Activated naive CD4-positive, alpha-beta T cell treated with anti-CD3 and anti-CD28 coated beads, Interleukin-2, amount 10 ng/mL, durations not matched to agents 7 days and 5 days (primary cell): ENCODE results near the gene DACH1.

ENCODE experiments used
- CTCF ChIA-PET: fragments of 350-600 bp; sonication (Branson Sonifier 250); formaldehyde crosslinking; loops from one replicate; lab custom pipeline; 2021; ENCODE audit warnings: antibody characterized with exemption; lab: Charles Lee
- DNase-seq: peaks from one replicate; pipeline ENCODE4 v3.0.0-alpha.2; 2020
- H3K27ac Mint-ChIP-seq: one replicate; pipeline ENCODE4 v1.8.0; 2021; ENCODE audit warnings: mild to moderate bottlenecking, moderate library complexity, mixed read lengths
- H3K27me3 Mint-ChIP-seq: one replicate; pipeline ENCODE4 v1.8.0; 2021; ENCODE audit warnings: mild to moderate bottlenecking, mixed read lengths
- H3K36me3 Mint-ChIP-seq: one replicate; pipeline ENCODE4 v1.8.0; 2021; ENCODE audit warnings: mixed read lengths
- H3K4me1 Mint-ChIP-seq: one replicate; pipeline ENCODE4 v1.8.0; 2021; ENCODE audit warnings: mixed read lengths
- H3K4me3 Mint-ChIP-seq: one replicate; pipeline ENCODE4 v1.8.0; 2021; ENCODE audit warnings: mild to moderate bottlenecking, moderate library complexity, mixed read lengths
- H3K9me3 Mint-ChIP-seq: one replicate; pipeline ENCODE4 v1.8.0; 2021; ENCODE audit warnings: mixed read lengths

DACH1 gene

DNA sequence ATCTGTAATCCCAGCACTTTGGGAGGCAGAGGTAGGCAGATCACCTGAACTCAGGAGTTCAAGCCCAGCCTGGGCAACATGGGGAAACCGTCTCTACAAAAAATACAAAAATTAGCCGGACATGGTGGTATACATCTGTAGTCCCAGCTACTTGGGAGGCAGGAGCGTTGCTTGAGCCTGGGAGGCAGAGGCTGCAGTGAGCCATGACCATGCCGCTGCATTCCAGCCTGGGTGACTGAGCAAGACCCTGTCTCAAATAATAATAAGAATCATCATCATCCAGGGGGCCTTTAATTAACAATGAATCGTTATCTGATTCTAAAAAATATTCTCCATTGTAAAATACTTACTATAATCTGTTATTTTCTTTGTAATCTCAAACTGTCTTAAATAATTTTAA is 283.4 kb downstream of the DACH1 start:
- CTCF ChIA-PET = no interaction called here
- H3K4me3 Mint-ChIP-seq = no peak overlapping the region
- no peaks in the 10 kb centered on the region for H3K9me3 Mint-ChIP-seq
- no peaks in the 10 kb centered on the region for H3K27me3 Mint-ChIP-seq
- no peak for DNase-seq
- no peak overlapping the region for H3K27ac Mint-ChIP-seq
- H3K36me3 Mint-ChIP-seq = no peaks in the 10 kb centered on the region
- H3K4me1 Mint-ChIP-seq = no peaks in the 10 kb centered on the region

GRCh38 chr13:71580614-71581013 is 286.4 kb downstream of the DACH1 start:
- no peak overlapping the region for H3K27ac Mint-ChIP-seq
- no peaks in the 10 kb centered on the region for H3K36me3 Mint-ChIP-seq
- CTCF ChIA-PET = no interaction called here
- H3K9me3 Mint-ChIP-seq = no peaks in the 10 kb centered on the region
- no peak for DNase-seq
- H3K4me1 Mint-ChIP-seq = no peaks in the 10 kb centered on the region
- H3K27me3 Mint-ChIP-seq = no peaks in the 10 kb centered on the region
- no peak overlapping the region for H3K4me3 Mint-ChIP-seq

DNA sequence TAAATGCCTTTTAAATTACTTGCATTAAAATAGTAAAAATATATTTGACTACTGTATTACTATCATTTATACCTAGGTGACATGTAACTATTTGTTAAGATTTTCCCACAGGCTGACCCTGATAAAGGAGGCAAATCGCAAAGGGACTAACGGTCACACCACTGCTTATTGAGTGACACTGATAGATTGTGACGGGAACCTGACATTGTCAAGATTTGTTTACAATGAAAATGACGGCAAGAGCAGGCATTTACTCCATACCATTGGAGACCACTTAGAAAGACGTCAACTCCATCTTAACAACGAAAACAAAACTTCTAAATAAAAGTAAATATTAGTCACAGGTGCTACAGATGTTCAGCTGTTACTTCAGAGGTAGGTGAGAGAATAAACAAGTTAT is 289.0 kb downstream of the DACH1 start:
- DNase-seq = no peak
- Mint-ChIP-seq H3K9me3 (no peaks in the 10 kb centered on the region), H3K27me3 (no peaks in the 10 kb centered on the region), H3K4me3 (no peak overlapping the region), H3K27ac (no peak overlapping the region), H3K4me1 (no peaks in the 10 kb centered on the region), H3K36me3 (no peaks in the 10 kb centered on the region)
- CTCF ChIA-PET = no interaction called here

DNA sequence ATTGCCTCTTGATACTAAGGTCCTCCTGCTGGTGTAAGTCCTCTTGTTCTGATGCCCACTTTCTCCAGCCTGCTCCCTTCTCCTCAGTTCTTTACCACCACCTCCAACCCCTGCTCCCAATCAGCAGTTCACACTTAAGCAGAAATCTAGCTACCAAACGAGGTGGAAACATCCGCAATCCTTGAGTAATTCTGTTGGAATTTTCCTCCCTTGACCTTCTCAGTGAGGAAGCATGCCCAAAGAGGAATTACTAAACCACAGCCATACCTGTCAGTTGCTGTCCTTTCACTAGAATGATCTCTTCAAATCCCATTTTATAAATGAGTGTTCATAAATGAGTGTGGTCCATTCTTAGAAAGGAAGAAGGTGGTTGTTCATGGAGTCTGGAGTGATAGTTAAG is 289.9 kb downstream of the DACH1 start:
- Mint-ChIP-seq H3K27me3 (no peaks in the 10 kb centered on the region), H3K36me3 (no peaks in the 10 kb centered on the region), H3K27ac (no peak overlapping the region), H3K4me1 (no peaks in the 10 kb centered on the region), H3K4me3 (no peak overlapping the region), H3K9me3 (no peaks in the 10 kb centered on the region)
- CTCF ChIA-PET = no interaction called here
- no peak for DNase-seq

- Mint-ChIP-seq H3K27ac (no peak overlapping the region), H3K9me3 (no peaks in the 10 kb centered on the region), H3K36me3 (no peaks in the 10 kb centered on the region), H3K4me1 (no peaks in the 10 kb centered on the region), H3K4me3 (no peak overlapping the region), H3K27me3 (no peaks in the 10 kb centered on the region)
- CTCF ChIA-PET = no interaction called here
- no peak for DNase-seq
Measured at GRCh38 chr13:71576571-71576970, 290.4 kb downstream of the DACH1 start.

DNA sequence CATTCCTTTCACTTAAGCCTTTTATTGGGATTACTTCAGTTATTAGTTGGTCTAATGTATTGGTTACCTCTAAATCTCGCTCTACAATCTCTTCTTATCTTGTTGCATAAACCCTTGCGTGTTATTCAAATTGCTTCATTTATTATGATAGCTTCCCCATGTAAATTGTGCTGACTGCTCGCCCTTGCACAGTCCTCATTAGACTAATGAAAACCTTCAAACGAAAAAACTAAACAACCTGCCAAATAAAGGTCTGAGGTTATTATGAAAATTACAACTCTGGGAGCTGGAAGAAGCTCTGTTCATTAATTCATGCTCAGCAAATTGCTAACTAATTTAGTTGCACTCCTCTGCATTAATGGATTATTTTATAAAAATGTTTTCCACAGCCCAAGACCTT is 320.1 kb downstream of the DACH1 start:
- Mint-ChIP-seq H3K27ac (no peak overlapping the region), H3K9me3 (no peaks in the 10 kb centered on the region), H3K27me3 (no peaks in the 10 kb centered on the region), H3K4me1 (no peaks in the 10 kb centered on the region), H3K4me3 (no peak overlapping the region), H3K36me3 (no peaks in the 10 kb centered on the region)
- CTCF ChIA-PET = no interaction called here
- no peak for DNase-seq

DNA sequence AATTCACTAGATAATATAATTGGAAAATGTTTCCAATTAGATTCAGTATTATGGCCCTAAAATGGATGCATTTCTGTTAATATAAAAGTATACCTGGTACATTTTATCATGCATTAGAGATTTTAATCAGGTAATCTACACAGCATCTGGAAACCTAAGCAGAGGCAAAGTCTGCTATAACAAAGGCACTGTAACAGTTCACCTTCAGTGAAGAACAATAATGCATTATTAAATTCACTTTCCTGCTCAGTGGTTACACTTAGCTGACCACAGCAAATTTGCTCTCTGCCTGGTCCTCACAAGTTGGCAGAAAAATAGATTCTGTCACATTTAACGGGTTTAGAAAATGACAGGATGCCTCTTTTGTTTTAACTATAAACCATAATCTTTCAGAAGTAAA is 326.9 kb downstream of the DACH1 start:
- Mint-ChIP-seq H3K9me3 (no peaks in the 10 kb centered on the region), H3K4me1 (no peaks in the 10 kb centered on the region), H3K36me3 (no peaks in the 10 kb centered on the region), H3K4me3 (no peak overlapping the region), H3K27ac (no peak overlapping the region), H3K27me3 (no peaks in the 10 kb centered on the region)
- no peak for DNase-seq
- CTCF ChIA-PET = no interaction called here

- H3K36me3 Mint-ChIP-seq = no peaks in the 10 kb centered on the region
- H3K27ac Mint-ChIP-seq = no peak overlapping the region
- no peak for DNase-seq
- CTCF ChIA-PET = no interaction called here
- H3K27me3 Mint-ChIP-seq = no peaks in the 10 kb centered on the region
- H3K9me3 Mint-ChIP-seq = no peaks in the 10 kb centered on the region
- H3K4me3 Mint-ChIP-seq = no peak overlapping the region
- H3K4me1 Mint-ChIP-seq = no peaks in the 10 kb centered on the region
Measured at GRCh38 chr13:71536201-71536600, 330.8 kb downstream of the DACH1 start.

- no peak overlapping the region for H3K4me3 Mint-ChIP-seq
Measured at GRCh38 chr13:71524613-71525304, 342.2 kb downstream of the DACH1 start.

GRCh38 chr13:71524245-71524612 is 342.8 kb downstream of the DACH1 start:
- no peak for DNase-seq
- CTCF ChIA-PET = no interaction called here
- Mint-ChIP-seq H3K27ac (no peak overlapping the region), H3K9me3 (no peaks in the 10 kb centered on the region), H3K27me3 (no peaks in the 10 kb centered on the region), H3K4me3 (no peak overlapping the region), H3K36me3 (no peaks in the 10 kb centered on the region), H3K4me1 (no peaks in the 10 kb centered on the region)

More at GRCh38 chr13:71524613-71525304, 342.2 kb downstream of the DACH1 start:
- Mint-ChIP-seq H3K27ac (no peak overlapping the region), H3K27me3 (no peaks in the 10 kb centered on the region), H3K4me1 (no peaks in the 10 kb centered on the region), H3K9me3 (no peaks in the 10 kb centered on the region), H3K36me3 (no peaks in the 10 kb centered on the region)
- CTCF ChIA-PET = no interaction called here
- DNase-seq = no peak

DNA sequence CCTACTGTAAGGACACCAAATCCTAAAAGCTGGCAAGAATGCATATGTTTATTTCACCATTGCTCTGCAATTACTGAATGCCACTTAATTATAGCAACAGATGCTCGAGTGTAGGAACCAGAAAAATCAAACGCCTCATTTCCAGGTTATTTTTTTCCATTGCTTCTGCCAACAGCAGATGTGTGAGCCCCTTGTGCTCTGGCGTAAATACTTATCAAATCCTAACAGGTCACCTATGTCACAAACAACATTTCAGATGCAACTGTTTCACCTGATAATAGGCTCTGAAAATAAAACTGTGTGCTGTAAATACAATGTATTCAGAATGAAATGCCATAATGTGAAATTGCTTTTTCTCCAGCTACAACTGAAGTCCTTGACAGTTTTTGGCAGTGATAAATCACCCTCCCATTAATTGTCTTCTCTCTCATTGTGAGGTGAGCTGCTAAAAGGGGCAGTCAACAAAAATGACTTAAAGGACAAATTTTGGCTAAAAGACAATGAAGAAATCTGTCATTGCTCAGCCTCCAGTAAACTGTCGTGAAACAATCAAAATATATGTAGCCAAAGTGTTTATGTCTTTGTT is 344.0 kb downstream of the DACH1 start:
- Mint-ChIP-seq H3K9me3 (no peaks in the 10 kb centered on the region), H3K36me3 (no peaks in the 10 kb centered on the region), H3K27me3 (no peaks in the 10 kb centered on the region), H3K4me1 (no peaks in the 10 kb centered on the region), H3K27ac (no peak overlapping the region), H3K4me3 (no peak overlapping the region)
- DNase-seq = no peak
- CTCF ChIA-PET = no interaction called here

- Mint-ChIP-seq H3K36me3 (no peaks in the 10 kb centered on the region), H3K4me1 (no peaks in the 10 kb centered on the region), H3K27ac (no peak overlapping the region), H3K4me3 (no peak overlapping the region), H3K9me3 (no peaks in the 10 kb centered on the region), H3K27me3 (no peaks in the 10 kb centered on the region)
- no peak for DNase-seq
- CTCF ChIA-PET = no interaction called here
Measured at GRCh38 chr13:71517004-71517403, 350.0 kb downstream of the DACH1 start.

GRCh38 chr13:71516521-71516920 is 350.5 kb downstream of the DACH1 start:
- DNase-seq = no peak
- Mint-ChIP-seq H3K36me3 (no peaks in the 10 kb centered on the region), H3K4me3 (no peak overlapping the region), H3K27ac (no peak overlapping the region), H3K27me3 (no peaks in the 10 kb centered on the region), H3K9me3 (no peaks in the 10 kb centered on the region), H3K4me1 (no peaks in the 10 kb centered on the region)
- CTCF ChIA-PET = interaction anchor here (0.5 kb wide), 1 partner anchor 13 kb away, joined by 5 read pairs; no protein-coding TSS in a partner anchor

- H3K4me3 Mint-ChIP-seq = no peak overlapping the region
- H3K27ac Mint-ChIP-seq = no peak overlapping the region
- CTCF ChIA-PET = no interaction called here
- H3K36me3 Mint-ChIP-seq = no peaks in the 10 kb centered on the region
- no peaks in the 10 kb centered on the region for H3K9me3 Mint-ChIP-seq
- no peaks in the 10 kb centered on the region for H3K27me3 Mint-ChIP-seq
- DNase-seq = no peak
- H3K4me1 Mint-ChIP-seq = no peaks in the 10 kb centered on the region
Measured at GRCh38 chr13:71515744-71516038, 351.3 kb downstream of the DACH1 start.

GRCh38 chr13:71514900-71515743 is 351.9 kb downstream of the DACH1 start:
- Mint-ChIP-seq H3K36me3 (no peaks in the 10 kb centered on the region), H3K4me1 (no peaks in the 10 kb centered on the region), H3K9me3 (no peaks in the 10 kb centered on the region), H3K4me3 (no peak overlapping the region), H3K27ac (no peak overlapping the region), H3K27me3 (no peaks in the 10 kb centered on the region)
- DNase-seq = no peak
- CTCF ChIA-PET = no interaction called here
